Measurements from ENCODE around the gene CHCHD6. TPM values are rescaled to one million over a fixed set of nuclear protein-coding genes. Genes with fewer than 3 reads are reported as not detected.

The CHCHD6 gene
- polyA plus RNA-seq, 1 donor from 2014 or later = 102 TPM

- Histone ChIP-seq H3K9me3 (ENCODE audit: low read length) (no peaks in the 10 kb centered on the region), H3K4me2 (ENCODE audit: low read length) (no peak overlapping the region), H4K20me1 (ENCODE audit: insufficient read depth) (no peaks in the 10 kb centered on the region), H3K4me3 (ENCODE audit: low read length) (no peak overlapping the region), H3K79me2 (replicated peaks; ENCODE audit: insufficient read depth, low read length) (peaks cover 22% of the 10 kb centered on the region), H3K36me3 (ENCODE audit: insufficient read depth, low read length) (no peaks in the 10 kb centered on the region), H3K27me3 (ENCODE audit: insufficient read depth, low read depth, low read length) (no peaks in the 10 kb centered on the region), H3K9ac (ENCODE audit: low read length) (no peak overlapping the region), H3K9me2 (ENCODE audit: insufficient read depth, low read length) (no peaks in the 10 kb centered on the region), H3F3A (ENCODE audit: insufficient read depth, low read length, poor library complexity, severe bottlenecking) (no peaks in the 10 kb centered on the region), H2AFZ (ENCODE audit: low read depth, low read length) (no peak overlapping the region), H3K27ac (ENCODE audit: low read length) (no peak overlapping the region)
- no peak for TF ChIP-seq REST (IDR thresholded peaks at IDR 0.05; ENCODE audit: borderline replicate concordance)
These were observed 9.2 kb downstream of the CHCHD6 start for GRCh38 chr3:126713199-126713598.

- no peak for TF ChIP-seq POLR2AphosphoS5 (IDR thresholded peaks at IDR 0.05)
- TF ChIP-seq TAF1 (IDR thresholded peaks at IDR 0.05; ENCODE audit: low read depth) = no peak
- no peak for TF ChIP-seq CTCF (IDR thresholded peaks at IDR 0.05; ENCODE audit: poor library complexity, severe bottlenecking)
- Histone ChIP-seq H3F3A (ENCODE audit: insufficient read depth, low read length, poor library complexity, severe bottlenecking) (no peaks in the 10 kb centered on the region), H3K36me3 (ENCODE audit: insufficient read depth, low read length) (no peaks in the 10 kb centered on the region), H3K79me2 (replicated peaks; ENCODE audit: insufficient read depth, low read length) (peaks cover 22% of the 10 kb centered on the region), H3K9ac (ENCODE audit: low read length) (no peak overlapping the region), H3K27ac (ENCODE audit: low read length) (no peak overlapping the region), H3K9me3 (ENCODE audit: low read length) (no peaks in the 10 kb centered on the region), H4K20me1 (ENCODE audit: insufficient read depth) (no peaks in the 10 kb centered on the region), H2AFZ (ENCODE audit: low read depth, low read length) (no peak overlapping the region), H3K4me3 (ENCODE audit: low read length) (no peak overlapping the region), H3K27me3 (ENCODE audit: insufficient read depth, low read depth, low read length) (no peaks in the 10 kb centered on the region), H3K9me2 (ENCODE audit: insufficient read depth, low read length) (no peaks in the 10 kb centered on the region), H3K4me2 (ENCODE audit: low read length) (no peak overlapping the region)
These were observed 10.3 kb downstream of the CHCHD6 start for GRCh38 chr3:126714276-126714900.

GRCh38 chr3:126714921-126715320, 10.9 kb downstream of the CHCHD6 start:
- no peak overlapping the region for H3K9ac ChIP-seq (ENCODE audit: low read length)
- TF ChIP-seq EZH2 (IDR thresholded peaks at IDR 0.05; ENCODE audit: borderline replicate concordance, insufficient read depth, low read length, poor library complexity, severe bottlenecking) (no peak), MXI1 (conservative IDR thresholded peaks at IDR 0.05; ENCODE audit: poor library complexity, severe bottlenecking) (no peak), TAF1 (IDR thresholded peaks at IDR 0.05; ENCODE audit: low read depth) (no peak), SMC3 (conservative IDR thresholded peaks at IDR 0.05; ENCODE audit: poor library complexity) (no peak), RAD21 (conservative IDR thresholded peaks at IDR 0.05) (no peak), POLR2AphosphoS5 (IDR thresholded peaks at IDR 0.05) (no peak), REST (IDR thresholded peaks at IDR 0.05; ENCODE audit: borderline replicate concordance) (no peak), EP300 (conservative IDR thresholded peaks at IDR 0.05; ENCODE audit: poor library complexity, severe bottlenecking) (no peak), CTCF (IDR thresholded peaks at IDR 0.05; ENCODE audit: poor library complexity, severe bottlenecking) (no peak)
- no peaks in the 10 kb centered on the region for H3K27me3 ChIP-seq (ENCODE audit: insufficient read depth, low read depth, low read length)
- no peaks in the 10 kb centered on the region for H3K36me3 ChIP-seq (ENCODE audit: insufficient read depth, low read length)
- no peaks in the 10 kb centered on the region for H3K9me3 ChIP-seq (ENCODE audit: low read length)
- no peak overlapping the region for H3K27ac ChIP-seq (ENCODE audit: low read length)
- H3K4me2 ChIP-seq (ENCODE audit: low read length) = no peak overlapping the region
- no peaks in the 10 kb centered on the region for H3K9me2 ChIP-seq (ENCODE audit: insufficient read depth, low read length)
- peaks cover 17% of the 10 kb centered on the region for H3K79me2 ChIP-seq (replicated peaks; ENCODE audit: insufficient read depth, low read length)
- no peaks in the 10 kb centered on the region for H3F3A ChIP-seq (ENCODE audit: insufficient read depth, low read length, poor library complexity, severe bottlenecking)
- H3K4me3 ChIP-seq (ENCODE audit: low read length) = no peak overlapping the region
- H4K20me1 ChIP-seq (ENCODE audit: insufficient read depth) = no peaks in the 10 kb centered on the region
- H2AFZ ChIP-seq (ENCODE audit: low read depth, low read length) = no peak overlapping the region

Measured in neural cell (in vitro differentiated cells).